Heart right ventricle (tissue), 16 donors: Measurements from ENCODE around the gene CNPPD1. TPM values are rescaled to one million over a fixed set of nuclear protein-coding genes. Genes with fewer than 3 reads are reported as not detected.

Experiments
- ATAC-seq, 8 donors: fragments of 200-7000 bp; cut with Tn5 transposase; one replicate each; pipeline ENCODE4 v1.9.1; 2020; ENCODE audit warnings: mild to moderate bottlenecking in 8 of 8, moderate library complexity in 8 of 8, moderate number of reproducible peaks in 1 of 8
- DNase-seq, 2 donors: peaks; one replicate each; pipeline ENCODE4 v3.0.0-alpha.2; 2020
- H3K27ac ChIP-seq, 10 donors: fragments of 200-600 bp; sonication (generic) in 2 of 10; one replicate each; pipeline versions ENCODE4 v1.5.0 to v1.8.0; 2020 to 2022; ENCODE audit warnings: mild to moderate bottlenecking in 3 of 10
- H3K27me3 ChIP-seq, 7 donors: fragments of 200-600 bp; one replicate each; pipeline ENCODE4 v1.8.0; 2021 to 2022; ENCODE audit warnings: mild to moderate bottlenecking in 2 of 7
- H3K36me3 ChIP-seq, 9 donors: fragments of 200-600 bp; sonication (generic) in 1 of 9; one replicate each; pipeline versions ENCODE4 v1.5.0 to v1.8.0; 2020 to 2022; ENCODE audit warnings: mild to moderate bottlenecking in 2 of 9
- H3K4me1 ChIP-seq, 9 donors: fragments of 200-600 bp; sonication (generic) in 1 of 9; one replicate each; pipeline versions ENCODE4 v1.5.0 to v1.8.0; 2020 to 2022; ENCODE audit warnings: mild to moderate bottlenecking in 4 of 9
- H3K4me3 ChIP-seq, 10 donors: fragments of 200-600 bp; sonication (generic) in 2 of 10; one replicate each; pipeline versions ENCODE4 v1.5.0 to v1.8.0; 2020 to 2022; ENCODE audit warnings: mild to moderate bottlenecking in 7 of 10, moderate library complexity in 2 of 10
- H3K9me3 ChIP-seq, 11 donors: fragments of 200-600 bp in 10 of 11; sonication (generic) in 2 of 11; one replicate each; pipeline versions ENCODE4 v1.5.0 to v1.8.0; 2013 to 2022; ENCODE audit warnings: mild to moderate bottlenecking in 2 of 11, control low read depth in 1 of 11, moderate library complexity in 1 of 11
- WGBS, 2 donors: extraction: QIAGEN DNeasy Blood & Tissue Kit; methylation state at CpG; one replicate each; pipeline ENCODE4 v1.1.7; 2013; ENCODE audit warnings: inconsistent platforms in 1 of 2; 5-methylcytosine and 5-hydroxymethylcytosine counted together
- intact Hi-C, 10 donors: fragments of 100-400 bp; cut with DNase I; formaldehyde crosslinking; loops; one replicate each; pipeline versions ENCODE4 v1.11.1 to v1.14.2; 2022
- polyA plus RNA-seq, 2 donors: library from polyadenylated mRNA; stranded (reverse); fragments of 200-250 nt; gene quantifications; one replicate each; pipeline ENCODE4 v1.2.3, GENCODE V29; 2013
- total RNA-seq, 10 donors: library from RNA; stranded (reverse); fragmentation: NEBNext Ultra II Directional in 3 of 10; extraction: Animal tissue kit (Norgen Biotek cat#: 25700) in 3 of 10; gene quantifications; one replicate each; pipeline versions ENCODE4 v1.2.1 to v1.2.4, GENCODE V29; 2021 to 2023
- TF ChIP-seq, protein P1 (sequence below), 9 donors: fragments of 200-600 bp; sonication (generic) in 2 of 9; IDR thresholded peaks; one replicate each; pipeline versions ENCODE4 v1.5.0 to v1.8.0; 2021 to 2022; ENCODE audit warnings: antibody characterized with exemption in 9 of 9, mild to moderate bottlenecking in 5 of 9, moderate library complexity in 1 of 9
- donor health status: Arrhythmogenic right ventricular cardiomyopathy.
- donor health status: ischemic (EF 13 %, LVEDD 7.1; RV severe dilation, severe dysfunction).
- donor health status: healthy with polysubstance abuse.
- donor health status: DM: no; HTN: yes; CAD: no.
- donor health status: DM: no; HTN: no; CAD: no.
- donor health status: ischemic (EF 25% LVEDD 6.9; RV normal size, moderate dysfunction).
- donor health status: ischemic (EF 25% LVEDD 5.7; RV mildly dilated, moderate dysfunction).
- donor health status: healthy.
- donor health status: DM: yes; HTN: yes; CAD: no.
- donor health status: Ischemic cardiomyopathy.
- donor health status: ischemic (EF 35%, LVEDD 5.7; RV mildly dilated, moderate dysfunction).
- donor health status: nonischemic (EF 11% LVEDD 7.7; RV severe dilation, severe dysfunction).
- donor health status: DM: yes; HTN: yes; CAD: no.
- donor health status: PGD.
- donor health status: ischemic (EF 29% LVEDD 5.4; RV normal size, mild dysfunction).
- donor health status: nonischemic (EF 23%, LVEDD 6.1; RV moderate dilation, normal function).

CNPPD1 gene
- total and polyA plus RNA-seq, 12 donors = 35.5 to 84.7 (median 63.6) TPM

DNA sequence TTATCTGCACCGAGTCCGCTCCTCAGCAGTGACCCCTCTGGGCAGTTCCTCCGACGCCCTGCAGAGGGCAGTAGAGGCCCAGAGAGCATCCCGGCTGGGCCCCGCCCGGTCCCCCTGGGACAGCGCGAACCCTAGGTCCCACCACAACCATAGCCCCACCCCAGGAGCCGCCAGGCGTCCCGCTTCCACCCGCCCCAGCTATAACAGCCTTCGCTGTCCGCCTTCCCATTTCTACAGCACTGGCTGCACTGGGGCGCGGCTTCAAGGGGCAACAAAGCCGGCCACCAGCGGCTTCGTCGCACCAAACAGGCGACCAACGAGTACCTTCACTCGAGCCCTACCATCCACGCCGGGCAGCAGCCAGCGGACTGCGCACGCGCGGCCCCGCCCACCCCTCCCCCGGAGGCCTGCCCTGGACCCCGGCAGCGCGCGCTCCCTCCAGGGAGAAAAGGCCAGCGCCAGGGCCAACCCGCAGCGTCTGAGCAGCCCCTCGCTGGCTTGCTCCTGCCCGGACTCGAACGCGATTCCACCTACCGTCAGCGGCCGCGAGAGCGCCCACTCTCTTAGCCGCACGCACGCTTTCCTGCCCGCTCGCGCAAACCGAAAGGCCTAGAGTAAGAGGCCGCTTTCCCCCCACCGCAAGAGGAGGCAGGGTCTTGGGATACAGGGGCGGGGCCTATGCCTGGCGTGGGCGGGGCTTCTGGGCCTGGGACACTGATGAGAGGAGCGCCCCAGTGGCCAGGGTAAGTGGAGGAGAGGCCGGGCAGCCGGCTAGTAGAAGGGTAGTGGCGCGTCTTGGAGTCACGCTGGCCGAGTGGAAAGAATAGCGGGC is 16.3 kb downstream of the CNPPD1 start, which contains the start of gene NHEJ1:
Gene NHEJ1 (minus strand): TSS at position 630 of the 832 bp plus-strand sequence. CDS start 2,453 bp downstream, outside the sequence.
- WGBS, 2 donors = 0% methylated on average over 63 to 70 of the region's 70 CpGs
- ATAC-seq = peak; percentile 96 to 98 (median 97)
- TF ChIP-seq, protein P1, sequence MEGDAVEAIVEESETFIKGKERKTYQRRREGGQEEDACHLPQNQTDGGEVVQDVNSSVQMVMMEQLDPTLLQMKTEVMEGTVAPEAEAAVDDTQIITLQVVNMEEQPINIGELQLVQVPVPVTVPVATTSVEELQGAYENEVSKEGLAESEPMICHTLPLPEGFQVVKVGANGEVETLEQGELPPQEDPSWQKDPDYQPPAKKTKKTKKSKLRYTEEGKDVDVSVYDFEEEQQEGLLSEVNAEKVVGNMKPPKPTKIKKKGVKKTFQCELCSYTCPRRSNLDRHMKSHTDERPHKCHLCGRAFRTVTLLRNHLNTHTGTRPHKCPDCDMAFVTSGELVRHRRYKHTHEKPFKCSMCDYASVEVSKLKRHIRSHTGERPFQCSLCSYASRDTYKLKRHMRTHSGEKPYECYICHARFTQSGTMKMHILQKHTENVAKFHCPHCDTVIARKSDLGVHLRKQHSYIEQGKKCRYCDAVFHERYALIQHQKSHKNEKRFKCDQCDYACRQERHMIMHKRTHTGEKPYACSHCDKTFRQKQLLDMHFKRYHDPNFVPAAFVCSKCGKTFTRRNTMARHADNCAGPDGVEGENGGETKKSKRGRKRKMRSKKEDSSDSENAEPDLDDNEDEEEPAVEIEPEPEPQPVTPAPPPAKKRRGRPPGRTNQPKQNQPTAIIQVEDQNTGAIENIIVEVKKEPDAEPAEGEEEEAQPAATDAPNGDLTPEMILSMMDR (IDR thresholded peaks at IDR 0.05) = peak; percentile 99 to 100 (median 99)
- Histone ChIP-seq H3K27me3 (no peaks in the 10 kb centered on the region), H3K36me3 (peaks cover 0 to 26% (median 15%) of the 10 kb centered on the region in 9 donors), H3K9me3 (no peaks in the 10 kb centered on the region), H3K27ac (peak within 1 kb of the TSS; percentile 80 to 94 (median 92)), H3K4me1 (peaks cover 0 to 19% (median 11%) of the 10 kb centered on the region in 9 donors), H3K4me3 (peak within 1 kb of the TSS; percentile 40 to 74 (median 62))
- DNase-seq = peak; percentile 97 to 98
- intact Hi-C loops = loop anchor here in 8 of 10 donors (1.0 to 10.0 kb wide), 12 partner anchors 16 to 224 kb away; partner anchors contain the start of genes CNPPD1 (in 2 of the 8), ZFAND2B (in 2 of the 8), ABCB6 (in 1 of the 8) and DNAJB2 (in 1 of the 8)

DNA sequence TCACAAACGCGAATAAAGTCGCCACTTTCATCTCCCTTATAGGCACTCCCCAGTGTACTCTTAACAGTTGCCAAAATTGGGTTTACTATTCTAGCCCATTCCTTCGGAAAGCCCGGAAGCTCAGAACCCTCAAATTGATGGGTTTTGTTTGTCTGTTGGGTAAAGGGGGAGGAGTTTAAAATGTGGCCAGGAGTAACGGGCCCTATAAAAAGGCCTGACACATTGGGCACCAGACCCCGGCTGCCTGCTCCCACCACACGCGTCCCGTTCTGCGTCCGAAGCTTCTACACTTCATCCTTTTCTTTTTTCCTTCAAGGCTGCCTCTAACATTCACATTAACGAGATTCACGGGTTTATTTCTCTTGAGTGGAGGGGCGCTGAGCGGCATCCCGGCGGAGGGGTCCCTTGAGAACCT is 16.9 kb downstream of the CNPPD1 start:
- H3K4me3 ChIP-seq = peak overlapping the region in 9 of 10 donors; percentile 48 to 74 (median 65)
- ATAC-seq (no peak), DNase-seq (no peak)
- 8% methylated on average over 18 of the region's 18 CpGs for WGBS, 2 donors
- no peaks in the 10 kb centered on the region for H3K9me3 ChIP-seq
- peak overlapping the region in 9 of 10 donors; percentile 85 to 94 (median 92) for H3K27ac ChIP-seq
- peaks cover 0 to 19% (median 11%) of the 10 kb centered on the region in 9 donors for H3K4me1 ChIP-seq
- no peaks in the 10 kb centered on the region for H3K27me3 ChIP-seq
- H3K36me3 ChIP-seq = peaks cover 0 to 29% (median 15%) of the 10 kb centered on the region in 9 donors
- intact Hi-C loops = loop anchor here in 9 of 10 donors (1.0 to 10.0 kb wide), 17 partner anchors 17 to 305 kb away; partner anchors contain the start of genes CNPPD1 (in 2 of the 9), WNT6 (in 2 of the 9), ZFAND2B (in 2 of the 9) and ABCB6 (in 1 of the 9)
- TF ChIP-seq, protein P1 (IDR thresholded peaks at IDR 0.05) = no peak

DNA sequence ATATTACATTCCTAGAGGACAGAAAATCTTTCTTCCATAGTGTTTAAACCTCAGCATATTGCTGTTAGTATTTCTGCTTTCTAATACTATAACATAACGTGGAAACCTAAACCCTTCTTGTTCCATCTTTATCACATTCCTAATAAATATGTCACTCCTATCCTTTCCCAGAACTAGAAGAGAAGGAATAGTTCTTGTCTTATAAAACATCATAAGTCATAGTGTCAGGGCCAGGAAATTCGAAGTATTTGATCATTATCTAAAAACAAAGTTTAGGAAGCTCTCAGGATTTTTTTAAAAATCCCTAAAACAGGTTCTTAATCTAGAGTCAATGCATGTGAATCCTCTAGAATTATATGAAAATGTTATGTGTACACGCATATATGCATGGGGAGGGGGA is 18.1 kb downstream of the CNPPD1 start:
- Histone ChIP-seq H3K27ac (no peak overlapping the region), H3K36me3 (peaks cover 0 to 40% (median 15%) of the 10 kb centered on the region in 9 donors), H3K9me3 (no peaks in the 10 kb centered on the region), H3K4me1 (peaks cover 0 to 19% (median 11%) of the 10 kb centered on the region in 9 donors), H3K27me3 (no peaks in the 10 kb centered on the region), H3K4me3 (no peak overlapping the region)
- ATAC-seq = no peak
- TF ChIP-seq, protein P1 (IDR thresholded peaks at IDR 0.05) = no peak
- DNase-seq = no peak
- intact Hi-C loops = loop anchor here in 6 of 10 donors (2.0 to 10.0 kb wide), 6 partner anchors 101 to 304 kb away; partner anchors contain the start of genes WNT6 (in 2 of the 6) and CRYBA2 (in 1 of the 6)
- 90 to 94% methylated on average over 3 of the region's 3 CpGs for WGBS, 2 donors

DNA sequence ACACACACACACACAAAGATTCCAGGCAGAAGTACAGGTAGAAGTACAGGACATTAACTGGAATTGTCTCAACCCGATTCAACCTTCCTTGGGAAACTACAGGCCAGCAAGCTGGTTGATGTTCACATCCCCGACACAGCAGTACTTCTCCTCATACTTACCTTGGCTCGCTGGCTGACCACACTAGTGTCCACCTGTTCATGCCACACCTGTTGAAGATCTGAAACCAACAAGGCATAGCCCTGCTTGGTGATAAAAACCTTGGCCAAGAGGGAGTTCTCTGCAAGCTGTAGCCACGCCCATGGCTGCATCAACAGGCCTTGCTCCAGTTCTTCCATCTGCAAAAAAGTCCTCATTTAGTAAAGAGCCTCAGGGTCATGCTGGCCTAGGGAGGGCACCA is 18.7 kb downstream of the CNPPD1 start:
- no peak overlapping the region for H3K4me3 ChIP-seq
- ATAC-seq = no peak

More for the DNA sequence above, 18.7 kb downstream of the CNPPD1 start:
- Histone ChIP-seq H3K27ac (no peak overlapping the region), H3K4me1 (peaks cover 0 to 19% (median 11%) of the 10 kb centered on the region in 9 donors), H3K36me3 (peaks cover 0 to 45% (median 15%) of the 10 kb centered on the region in 9 donors), H3K9me3 (no peaks in the 10 kb centered on the region), H3K27me3 (no peaks in the 10 kb centered on the region)
- TF ChIP-seq, protein P1 (IDR thresholded peaks at IDR 0.05) = no peak
- no peak for DNase-seq
- intact Hi-C loops = loop anchor here in 6 of 10 donors (2.0 to 10.0 kb wide), 6 partner anchors 101 to 303 kb away; partner anchors contain the start of genes WNT6 (in 2 of the 6) and CRYBA2 (in 1 of the 6)
- 94 to 96% methylated on average over 4 of the region's 4 CpGs for WGBS, 2 donors
